Body of pancreas (tissue), 4 donors: ENCODE measurements around the gene MTLN. TPM values are rescaled to one million over a fixed set of nuclear protein-coding genes. Genes with fewer than 3 reads are reported as not detected.
"Not testable (repeated sequence)": the region's sequence is repeated elsewhere in the genome, so short reads cannot be mapped to it uniquely, and the experiment has no call there.

ENCODE experiments used
- ATAC-seq: fragments of 150-250 bp; one replicate; pipeline ENCODE4 v1.9.1; 2016
- DNase-seq, 4 donors: peaks; one replicate each; pipeline ENCODE4 v3.0.0-alpha.2; 2019
- H3K27ac ChIP-seq, 4 donors: fragments of 200-600 bp; sonication (generic); 1 replicate in 3 of 4; 2 replicates in 1 of 4; pipeline versions ENCODE4 v1.5.1 to v1.6.1; 2016 to 2019; ENCODE audit warnings: mild to moderate bottlenecking in 1 of 4, mixed read lengths in 1 of 4, moderate library complexity in 1 of 4
- H3K27me3 ChIP-seq, 2 donors: fragments of 200-600 bp; sonication (generic); one replicate each; pipeline ENCODE4 v1.6.0; 2016; ENCODE audit warnings: mild to moderate bottlenecking in 1 of 2
- H3K36me3 ChIP-seq, 2 donors: fragments of 200-600 bp; sonication (generic); replicated peaks in 1 of 2; 2 replicates each; pipeline ENCODE4 v1.5.1; 2016; ENCODE audit warnings: low read depth in 2 of 2; ENCODE audit not compliant: insufficient read depth in 1 of 2
- H3K4me1 ChIP-seq: fragments of 200-600 bp; sonication (generic); one replicate; pipeline ENCODE4 v1.6.0; 2016
- H3K4me3 ChIP-seq, 2 donors: fragments of 200-600 bp; sonication (generic); 1 replicate in 1 of 2; 2 replicates in 1 of 2; pipeline ENCODE4 v1.5.1; 2016 to 2019
- H3K9me3 ChIP-seq, 3 donors: fragments of 200-600 bp; sonication (generic); 1 replicate in 2 of 3; 2 replicates in 1 of 3; pipeline ENCODE4 v1.5.1; 2016
- POLR2A ChIP-seq, 3 donors: fragments of 450-650 bp; IDR thresholded peaks; one replicate each; pipeline ENCODE4 v1.6.1; 2016; ENCODE audit warnings: antibody characterized with exemption in 3 of 3, mild to moderate bottlenecking in 2 of 3
- WGBS, 2 donors: methylation state at CpG; one replicate each; pipeline ENCODE4 v1.1.5; 2017; 5-methylcytosine and 5-hydroxymethylcytosine counted together
- intact Hi-C: fragments of 100-400 bp; cut with DNase I; formaldehyde crosslinking; loops from one replicate; pipeline ENCODE4 v1.15.1; 2023
- total RNA-seq, 2 donors: library from RNA; depleted of rRNA; stranded (reverse); fragments of >200 nt; gene quantifications; one replicate each; pipeline ENCODE4 v1.1.0, GENCODE V29; 2016
- TF ChIP-seq, protein P1 (sequence below), 7 experiments: fragments of 450-650 bp in 4 of 7; fragments of 200-600 bp in 3 of 7; sonication (generic) in 3 of 7; IDR thresholded peaks; one replicate each; pipeline ENCODE4 v1.5.1; 2016 to 2019; ENCODE audit warnings: antibody characterized with exemption in 7 of 7

The MTLN gene
- total RNA-seq, 2 donors from 2014 or later, result 28.3 to 121 TPM

DNA sequence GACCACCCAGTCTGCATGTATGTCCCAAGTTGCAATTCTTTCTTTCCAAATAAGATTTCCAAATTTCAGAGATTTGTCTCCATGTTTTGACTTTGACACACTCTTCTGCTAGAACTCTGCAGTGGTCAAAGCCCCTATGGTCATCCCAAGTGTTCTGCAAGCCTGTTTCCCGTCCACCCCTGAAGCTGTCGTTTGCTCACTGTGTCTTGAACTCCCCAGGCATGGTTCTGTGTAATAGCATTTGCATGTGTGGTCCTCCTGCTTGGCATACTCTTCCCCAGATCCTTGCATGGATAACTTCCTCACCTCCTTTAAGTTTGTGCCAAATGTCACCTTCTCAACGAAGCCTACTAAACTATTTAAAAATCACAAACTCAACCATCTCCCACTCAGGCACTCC, 3.9 kb upstream of the MTLN start:
- intact Hi-C loops, result no loop called here
- Histone ChIP-seq H3K9me3 (no peaks in the 10 kb centered on the region), H3K27ac (no peak overlapping the region), H3K36me3 (no peaks in the 10 kb centered on the region), H3K4me1 (peaks cover 1% of the 10 kb centered on the region), H3K4me3 (no peak overlapping the region), H3K27me3 (no peaks in the 10 kb centered on the region)
- TF ChIP-seq POLR2A (IDR thresholded peaks at IDR 0.05), result no peak
- TF ChIP-seq, protein P1, sequence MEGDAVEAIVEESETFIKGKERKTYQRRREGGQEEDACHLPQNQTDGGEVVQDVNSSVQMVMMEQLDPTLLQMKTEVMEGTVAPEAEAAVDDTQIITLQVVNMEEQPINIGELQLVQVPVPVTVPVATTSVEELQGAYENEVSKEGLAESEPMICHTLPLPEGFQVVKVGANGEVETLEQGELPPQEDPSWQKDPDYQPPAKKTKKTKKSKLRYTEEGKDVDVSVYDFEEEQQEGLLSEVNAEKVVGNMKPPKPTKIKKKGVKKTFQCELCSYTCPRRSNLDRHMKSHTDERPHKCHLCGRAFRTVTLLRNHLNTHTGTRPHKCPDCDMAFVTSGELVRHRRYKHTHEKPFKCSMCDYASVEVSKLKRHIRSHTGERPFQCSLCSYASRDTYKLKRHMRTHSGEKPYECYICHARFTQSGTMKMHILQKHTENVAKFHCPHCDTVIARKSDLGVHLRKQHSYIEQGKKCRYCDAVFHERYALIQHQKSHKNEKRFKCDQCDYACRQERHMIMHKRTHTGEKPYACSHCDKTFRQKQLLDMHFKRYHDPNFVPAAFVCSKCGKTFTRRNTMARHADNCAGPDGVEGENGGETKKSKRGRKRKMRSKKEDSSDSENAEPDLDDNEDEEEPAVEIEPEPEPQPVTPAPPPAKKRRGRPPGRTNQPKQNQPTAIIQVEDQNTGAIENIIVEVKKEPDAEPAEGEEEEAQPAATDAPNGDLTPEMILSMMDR (IDR thresholded peaks at IDR 0.05), result no peak
- no peak for ATAC-seq
- DNase-seq, result no peak
- 45 to 46% methylated on average over 3 of the region's 3 CpGs for WGBS, 2 donors

DNA sequence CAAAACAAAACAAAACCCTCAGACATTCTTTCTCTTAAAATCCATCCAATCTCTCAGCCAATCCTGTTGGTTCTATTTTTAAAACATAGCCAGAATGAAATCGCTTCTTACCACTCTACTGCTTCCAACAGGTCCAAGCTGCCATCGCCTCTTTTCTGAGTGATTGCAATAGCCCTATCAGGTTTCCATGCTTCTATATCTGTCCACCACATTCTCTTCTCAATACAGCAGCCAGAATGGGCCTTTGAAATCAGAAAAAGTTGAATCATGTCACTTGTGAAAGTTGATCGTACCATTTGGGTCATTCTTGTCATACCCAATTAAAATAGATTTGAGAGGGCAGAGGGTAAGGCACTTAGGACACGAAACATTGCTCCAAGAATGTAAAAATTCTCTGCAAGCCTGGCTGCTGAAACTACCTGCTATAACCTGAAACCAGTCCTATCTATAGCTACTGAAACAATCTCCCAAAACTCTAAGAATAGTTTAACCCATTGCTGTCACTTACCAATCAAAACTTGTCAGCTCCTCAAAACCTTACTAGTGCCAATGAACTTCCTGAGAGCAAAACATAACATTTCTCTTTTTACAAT, 3.3 kb upstream of the MTLN start:
- peaks cover 6% of the 10 kb centered on the region for H3K4me1 ChIP-seq
- 67 to 71% methylated on average over 4 of the region's 4 CpGs for WGBS, 2 donors
- intact Hi-C loops, result no loop called here
- no peak for DNase-seq
- H3K36me3 ChIP-seq, result no peaks in the 10 kb centered on the region
- no peak overlapping the region for H3K27ac ChIP-seq
- ATAC-seq, result no peak
- no peaks in the 10 kb centered on the region for H3K9me3 ChIP-seq
- H3K4me3 ChIP-seq, result no peak overlapping the region
- no peaks in the 10 kb centered on the region for H3K27me3 ChIP-seq
- TF ChIP-seq POLR2A (IDR thresholded peaks at IDR 0.05), result no peak
- TF ChIP-seq, protein P1 (IDR thresholded peaks at IDR 0.05), result no peak

DNA sequence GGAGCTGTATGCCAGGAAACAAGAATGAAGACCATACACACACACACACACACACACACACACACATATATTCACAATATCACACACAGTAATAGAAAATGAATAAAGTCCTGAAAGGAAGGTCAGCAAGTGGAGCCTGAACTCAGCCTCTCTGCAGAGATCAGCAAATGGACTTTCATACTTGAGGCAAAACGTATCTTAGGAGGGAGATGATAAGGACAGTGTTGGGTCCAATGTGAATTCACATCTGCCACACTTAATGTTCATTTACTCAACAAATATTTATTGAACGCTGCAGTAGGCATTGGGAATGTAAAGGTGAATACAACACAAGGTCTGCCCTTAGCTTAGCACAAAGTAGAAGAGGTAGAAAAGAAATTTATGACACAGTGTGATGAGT, 2.7 kb upstream of the MTLN start:
- H3K27ac ChIP-seq, result no peak overlapping the region
- 10 to 15% methylated on average over 2 of the region's 2 CpGs for WGBS, 2 donors
- ATAC-seq, result no peak
- intact Hi-C loops, result no loop called here
- no peak overlapping the region for H3K4me3 ChIP-seq
- DNase-seq, result no peak
- no peaks in the 10 kb centered on the region for H3K27me3 ChIP-seq
- H3K9me3 ChIP-seq, result no peaks in the 10 kb centered on the region
- no peak for TF ChIP-seq POLR2A (IDR thresholded peaks at IDR 0.05)
- TF ChIP-seq, protein P1 (IDR thresholded peaks at IDR 0.05), result no peak
- peaks cover 10% of the 10 kb centered on the region for H3K4me1 ChIP-seq
- H3K36me3 ChIP-seq, result no peaks in the 10 kb centered on the region

DNA sequence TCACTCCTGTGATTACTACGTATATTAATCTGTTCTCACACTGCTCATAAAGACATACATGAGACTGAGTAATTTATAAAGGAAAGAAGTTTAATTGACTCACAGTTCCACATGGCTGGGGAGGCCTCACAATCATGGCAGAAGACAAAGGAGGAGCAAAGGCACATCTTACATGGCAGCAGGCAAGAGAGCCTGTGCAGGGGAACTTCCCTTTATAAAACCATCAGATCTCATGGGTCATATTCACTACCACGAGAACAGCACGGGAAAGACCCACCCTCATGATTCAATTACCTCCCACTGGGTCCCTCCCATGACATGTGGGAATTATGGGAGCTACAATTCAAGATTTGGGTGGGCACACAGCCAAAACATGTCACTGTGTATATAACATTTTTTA, 1.2 kb upstream of the MTLN start:
- H3K27me3 ChIP-seq, H3K4me3 ChIP-seq, DNase-seq, H3K27ac ChIP-seq, ATAC-seq, intact Hi-C loops, H3K36me3 ChIP-seq, H3K9me3 ChIP-seq, H3K4me1 ChIP-seq: not testable (repeated sequence)
- 58 to 70% methylated on average over 3 of the region's 3 CpGs for WGBS, 2 donors

DNA sequence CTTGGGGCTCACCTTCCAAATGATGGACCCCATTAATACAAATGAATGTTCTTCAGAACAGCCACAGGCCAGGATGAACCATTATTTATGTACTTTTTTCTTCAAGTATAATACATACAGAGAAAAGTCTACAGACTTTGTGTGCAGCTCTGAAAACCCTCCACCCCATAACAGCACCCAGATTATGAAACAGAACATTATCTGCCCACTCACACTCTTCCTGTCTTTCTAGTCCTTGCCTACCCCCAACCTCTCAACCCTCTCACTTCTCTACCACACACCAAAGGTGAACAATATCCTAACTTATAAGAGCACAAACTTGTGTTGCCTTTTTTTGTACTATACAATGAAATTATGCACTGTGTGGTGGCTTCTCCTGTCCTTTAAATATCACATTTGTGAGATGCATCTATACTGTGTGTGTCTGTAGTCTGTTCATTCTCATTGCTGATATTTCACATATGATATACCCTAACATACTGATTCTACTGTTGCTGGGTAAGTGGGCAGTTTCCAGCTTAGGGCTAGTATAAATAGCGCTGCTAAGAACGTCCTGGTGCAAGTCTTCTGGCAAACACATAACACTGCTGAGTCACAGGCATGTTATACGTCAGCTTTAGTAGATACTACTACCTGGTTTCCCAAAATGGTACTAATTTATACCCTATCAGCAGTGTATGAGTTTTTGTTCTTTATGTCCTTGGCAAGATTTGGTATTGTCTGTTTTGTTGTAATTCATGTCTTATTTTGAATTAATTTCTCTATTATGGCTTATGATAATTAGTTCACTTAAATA, 6.5 kb downstream of the MTLN start:
- WGBS, 2 donors, result 43 to 51% methylated on average over 3 of the region's 3 CpGs
- TF ChIP-seq, protein P1 (IDR thresholded peaks at IDR 0.05), result no peak
- no peak for TF ChIP-seq POLR2A (IDR thresholded peaks at IDR 0.05)
- intact Hi-C loops, result no loop called here
- Histone ChIP-seq H3K36me3 (no peaks in the 10 kb centered on the region), H3K4me3 (no peak overlapping the region), H3K27ac (no peak overlapping the region), H3K27me3 (no peaks in the 10 kb centered on the region), H3K9me3 (no peaks in the 10 kb centered on the region), H3K4me1 (peaks cover 13% of the 10 kb centered on the region)
- DNase-seq (no peak), ATAC-seq (no peak)
